ENCODE data around the gene STK11.

DNA sequence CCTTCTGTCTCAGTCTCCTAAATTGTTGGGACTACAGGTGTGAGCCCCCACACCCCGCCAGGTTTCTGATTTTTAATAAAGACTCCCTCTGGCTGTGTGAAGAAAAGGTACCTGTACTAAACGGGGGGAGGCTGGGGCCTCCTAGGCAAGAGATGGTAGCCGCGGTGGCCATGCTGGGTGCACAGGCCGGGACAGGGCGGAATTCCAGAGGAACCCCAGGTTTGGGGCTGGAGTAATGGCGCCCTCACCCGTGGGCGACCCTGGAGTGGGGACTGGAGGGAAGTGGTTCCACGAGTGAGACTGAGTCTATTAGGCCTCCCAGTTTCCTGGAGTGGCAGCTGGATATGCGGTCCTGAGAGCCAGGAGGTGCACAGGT, 33.8 kb downstream of the STK11 start:
- no peak for TF ChIP-seq CTCF (conservative IDR thresholded peaks at IDR 0.05)
- no peak for TF ChIP-seq EZH2 (IDR thresholded peaks at IDR 0.05; ENCODE audit: low read depth)

Measured in PC-9 (cell line).